Endothelial cell of umbilical vein (primary cell): ENCODE data around the gene SMCHD1. TPM values are rescaled to one million over a fixed set of nuclear protein-coding genes. Genes with fewer than 3 reads are reported as not detected.
"Not testable (repeated sequence)": the region's sequence is repeated elsewhere in the genome, so short reads cannot be mapped to it uniquely, and the experiment has no call there.

ENCODE experiments used
- BruUV-seq: library from RNA; stranded (reverse); fragments of 400-500 nt; replicated peaks from 2 replicates; lab custom pipeline; 2021; lab: Mats Ljungman, UMichigan
- CTCF ChIA-PET: fragments of 300-600, 350-600 bp; sonication (Branson Sonifier 250); formaldehyde crosslinking; loops from one replicate; lab custom pipeline; 2021; ENCODE audit warnings: antibody characterized with exemption, inconsistent platforms; lab: Charles Lee
- POLR2A ChIA-PET: fragments of 300-600, 350-600 bp; sonication (Branson Sonifier 250); formaldehyde crosslinking; loops from one replicate; lab custom pipeline; 2021; ENCODE audit warnings: antibody characterized with exemption, inconsistent platforms; lab: Charles Lee
- DNase-seq: peaks from one replicate; pipeline ENCODE4 v3.0.0-alpha.2; 2011; ENCODE audit warnings: low read depth, low spot score
- FAIRE-seq: peaks from 2 replicates; lab custom pipeline; 2011; peaks lifted over from hg19 to GRCh38; lab: Jason Lieb, UNC
- H2AFZ ChIP-seq: 2 replicates; pipeline ENCODE4 v1.6.0; 2012; ENCODE audit warnings: low read depth, low read length, control low read depth, inconsistent platforms
- H3K27ac ChIP-seq: 2 replicates; pipeline ENCODE4 v1.5.1; 2011; ENCODE audit warnings: low read depth, mild to moderate bottlenecking, control low read depth, low read length, moderate library complexity; ENCODE audit not compliant: insufficient read depth
- H3K27me3 ChIP-seq, 2 experiments: 2 replicates each; pipeline versions ENCODE4 v1.6.0 to v1.6.1; 2011; ENCODE audit warnings: low read length in 2 of 2, mixed read lengths in 1 of 2; ENCODE audit not compliant: control insufficient read depth in 2 of 2, insufficient read depth in 2 of 2
- H3K36me3 ChIP-seq, 2 experiments: 2 replicates in 1 of 2; 3 replicates in 1 of 2; pipeline ENCODE4 v1.5.1; 2011; ENCODE audit warnings: low read length in 2 of 2, mild to moderate bottlenecking in 1 of 2, moderate library complexity in 1 of 2; ENCODE audit not compliant: control insufficient read depth in 2 of 2, insufficient read depth in 2 of 2; ENCODE audit errors: extremely low read depth in 1 of 2
- H3K4me1 ChIP-seq: 3 replicates; pipeline ENCODE4 v1.5.1; 2011; ENCODE audit warnings: mild to moderate bottlenecking, low read length; ENCODE audit not compliant: control insufficient read depth, insufficient read depth; ENCODE audit errors: extremely low read depth
- H3K4me2 ChIP-seq: 2 replicates; pipeline ENCODE4 v1.6.1; 2011; ENCODE audit warnings: low read length, control low read depth, mixed read lengths; ENCODE audit not compliant: insufficient read depth
- H3K4me3 ChIP-seq, 3 experiments: fragments of 200-600 bp in 1 of 3; sonication (generic), shearing (Covaris generic) in 1 of 3; replicated peaks in 1 of 3; 2 replicates each; pipeline ENCODE4 v1.5.1; 2011 to 2016; ENCODE audit warnings: control low read depth in 3 of 3, low read length in 3 of 3, mild to moderate bottlenecking in 2 of 3, inconsistent platforms in 1 of 3, low read depth in 1 of 3, moderate library complexity in 1 of 3; ENCODE audit not compliant: insufficient read depth in 1 of 3
- H3K79me2 ChIP-seq: 2 replicates; pipeline ENCODE4 v1.6.0; 2012; ENCODE audit warnings: low read length, inconsistent platforms; ENCODE audit not compliant: control insufficient read depth, insufficient read depth
- H3K9ac ChIP-seq: replicated peaks from 2 replicates; pipeline ENCODE3; 2011; ENCODE audit warnings: low read length, control low read depth; ENCODE audit not compliant: insufficient read depth; ENCODE audit errors: extremely low read depth
- H3K9me1 ChIP-seq: replicated peaks from 3 replicates; pipeline ENCODE4 v1.6.0; 2011; ENCODE audit warnings: mild to moderate bottlenecking, low read length; ENCODE audit not compliant: control insufficient read depth, insufficient read depth; ENCODE audit errors: extremely low read depth
- H3K9me3 ChIP-seq: replicated peaks from 2 replicates; pipeline ENCODE4 v1.5.1; 2012; ENCODE audit warnings: low read length, inconsistent platforms; ENCODE audit not compliant: control insufficient read depth, insufficient read depth
- H4K20me1 ChIP-seq: replicated peaks from 2 replicates; pipeline ENCODE3; 2011; ENCODE audit warnings: mild to moderate bottlenecking, low read length; ENCODE audit not compliant: control insufficient read depth, insufficient read depth; ENCODE audit errors: extremely low read depth
- CTCF ChIP-seq, 2 donors: IDR thresholded peaks; 1 replicate in 1 of 2; 2 replicates in 1 of 2; pipeline ENCODE4 v1.5.1; 2011; ENCODE audit warnings: low read length in 2 of 2, mild to moderate bottlenecking in 2 of 2, moderate library complexity in 2 of 2, control low read depth in 1 of 2, inconsistent platforms in 1 of 2, low read depth in 1 of 2; ENCODE audit not compliant: insufficient read depth in 1 of 2; ENCODE audit errors: extremely low read depth in 1 of 2
- EZH2 ChIP-seq: IDR thresholded peaks from 2 replicates; pipeline ENCODE4 v1.6.1; 2012; ENCODE audit warnings: borderline replicate concordance, low read depth, mild to moderate bottlenecking, moderate library complexity, low read length, inconsistent platforms; ENCODE audit not compliant: severe bottlenecking
- FOS ChIP-seq: IDR thresholded peaks from 2 replicates; pipeline ENCODE4 v1.6.1; 2011; ENCODE audit warnings: mild to moderate bottlenecking, low read length, moderate library complexity, borderline replicate concordance; ENCODE audit not compliant: insufficient read depth
- GATA2 ChIP-seq: IDR thresholded peaks from 2 replicates; pipeline ENCODE4 v1.7.0; 2011; ENCODE audit warnings: low read depth, mild to moderate bottlenecking, moderate library complexity, mixed read lengths, low read length; ENCODE audit not compliant: insufficient read length, insufficient read depth
- JUN ChIP-seq: IDR thresholded peaks from 2 replicates; pipeline ENCODE4 v1.6.1; 2011; ENCODE audit warnings: borderline replicate concordance, low read depth; ENCODE audit not compliant: insufficient read length, insufficient read depth
- MAX ChIP-seq: IDR thresholded peaks from 2 replicates; pipeline ENCODE4 v1.6.1; 2011; ENCODE audit not compliant: insufficient read depth, insufficient read length
- MYC ChIP-seq: IDR thresholded peaks from one replicate; pipeline ENCODE4 v1.6.1; 2011; ENCODE audit warnings: mild to moderate bottlenecking, low read depth, low read length
- POLR2A ChIP-seq: IDR thresholded peaks from 2 replicates; pipeline ENCODE4 v1.6.1; 2012; ENCODE audit warnings: low read depth, mild to moderate bottlenecking, control low read depth, low read length
- POLR2AphosphoS5 ChIP-seq: IDR thresholded peaks from 2 replicates; pipeline ENCODE4 v1.6.1; 2012; ENCODE audit warnings: low read depth, mild to moderate bottlenecking, control low read depth, low read length, moderate library complexity; ENCODE audit not compliant: insufficient read depth
- dilution Hi-C: fragments of 300-500 bp; cut with MboI; formaldehyde crosslinking; loops from one replicate; pipeline ENCODE4 v1.15.0; 2019; ENCODE audit warnings: low sequenced_read_pairs; ENCODE audit not compliant: extremely low pct_ligation_motif_present
- intact Hi-C: fragments of 100-400 bp; cut with micrococcal nuclease; formaldehyde crosslinking; loops from one replicate; pipeline ENCODE4 v1.10.0; 2022
- polyA plus RNA-seq, 4 experiments: library from polyadenylated mRNA; depleted of rRNA in 3 of 4; stranded (reverse) in 3 of 4; unstranded in 1 of 4; fragments of >200 nt; gene quantifications; 2 replicates each; pipeline versions ENCODE4 v1.2.1 to v1.2.3, GENCODE V29; 2011 to 2012; ENCODE audit warnings: missing spikeins in 1 of 4
- total RNA-seq: library from RNA; stranded (reverse); gene quantifications from 2 replicates; pipeline ENCODE4 v1.2.3, GENCODE V29; 2021

The SMCHD1 gene
- total and polyA plus RNA-seq, 2 donors (not counting 3 experiments of a cell fraction or from before 2014, with no cell fraction given) = 7.4 to 39.9 TPM

DNA sequence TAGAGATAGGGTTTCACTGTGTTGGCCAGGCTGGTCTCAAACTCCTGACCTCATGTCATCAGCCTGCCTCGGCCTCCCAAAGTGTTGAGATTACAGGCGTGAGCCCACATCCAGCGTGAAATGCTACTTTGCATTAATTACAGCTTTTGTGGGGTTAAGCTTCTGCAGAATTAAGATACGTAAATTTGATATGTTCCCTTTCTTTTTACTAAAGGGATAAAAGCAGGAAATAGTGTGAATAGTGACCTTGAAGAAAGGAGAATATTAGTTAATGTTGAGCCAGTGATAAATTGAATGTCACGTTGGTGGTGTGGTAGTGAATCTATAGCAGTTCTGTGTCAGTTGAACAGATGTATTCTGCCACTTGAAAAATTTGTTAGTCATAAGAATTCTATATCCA is 16.9 kb downstream of the SMCHD1 start:
- TF ChIP-seq EZH2 = no peak
- TF ChIP-seq POLR2A = no peak
- TF ChIP-seq POLR2AphosphoS5 = no peak
- no peak for TF ChIP-seq GATA2

GRCh38 chr18:2672872-2673271 is 17.3 kb downstream of the SMCHD1 start:
- H3K27ac ChIP-seq = no peak overlapping the region
- POLR2A ChIA-PET = no interaction called here
- FAIRE-seq (no peak), DNase-seq (no peak)
- H3K36me3 ChIP-seq = peaks cover 8 to 25% of the 10 kb centered on the region in 2 experiments
- H3K79me2 ChIP-seq = peaks cover 23% of the 10 kb centered on the region
- no peak for TF ChIP-seq CTCF (IDR thresholded peaks at IDR 0.05; ENCODE audit: extremely low read depth in 1 of 2, insufficient read depth in 1 of 2, low read depth in 1 of 2, low read length in 2 of 2)
- no peak for TF ChIP-seq POLR2AphosphoS5
- no peak for TF ChIP-seq GATA2
- no peak for TF ChIP-seq FOS
- no peak for TF ChIP-seq JUN
- no peak for TF ChIP-seq MAX
- no peak for TF ChIP-seq MYC
- TF ChIP-seq POLR2A = no peak
- no peak for TF ChIP-seq EZH2
- no peaks in the 10 kb centered on the region for H3K27me3 ChIP-seq
- H3K4me3 ChIP-seq = no peak overlapping the region
- no TSS peak for BruUV-seq
- CTCF ChIA-PET = no interaction called here
- no peak overlapping the region for H3K4me2 ChIP-seq
- H3K4me1 ChIP-seq = no peaks in the 10 kb centered on the region
- H3K9ac ChIP-seq = no peak overlapping the region
- H2AFZ ChIP-seq = no peak overlapping the region
- no peaks in the 10 kb centered on the region for H3K9me3 ChIP-seq
- intact Hi-C loops = no loop called here
- no peaks in the 10 kb centered on the region for H3K9me1 ChIP-seq
- H4K20me1 ChIP-seq = no peaks in the 10 kb centered on the region
- dilution Hi-C loops = no loop called here

More for the DNA sequence above, 16.9 kb downstream of the SMCHD1 start:
- Histone ChIP-seq H3K27me3 (no peaks in the 10 kb centered on the region), H3K4me2 (no peak overlapping the region), H3K79me2 (peaks cover 20% of the 10 kb centered on the region), H3K36me3 (peaks cover 8 to 25% of the 10 kb centered on the region in 2 experiments), H3K27ac (no peak overlapping the region), H3K9me1 (no peaks in the 10 kb centered on the region), H2AFZ (no peak overlapping the region), H3K4me1 (no peaks in the 10 kb centered on the region), H3K9ac (no peak overlapping the region), H4K20me1 (no peaks in the 10 kb centered on the region), H3K4me3 (no peak overlapping the region), H3K9me3 (no peaks in the 10 kb centered on the region)
- DNase-seq (no peak), FAIRE-seq (no peak)
- POLR2A ChIA-PET = no interaction called here
- no TSS peak for BruUV-seq
- intact Hi-C loops (no loop called here), dilution Hi-C loops (no loop called here)
- CTCF ChIA-PET = no interaction called here

DNA sequence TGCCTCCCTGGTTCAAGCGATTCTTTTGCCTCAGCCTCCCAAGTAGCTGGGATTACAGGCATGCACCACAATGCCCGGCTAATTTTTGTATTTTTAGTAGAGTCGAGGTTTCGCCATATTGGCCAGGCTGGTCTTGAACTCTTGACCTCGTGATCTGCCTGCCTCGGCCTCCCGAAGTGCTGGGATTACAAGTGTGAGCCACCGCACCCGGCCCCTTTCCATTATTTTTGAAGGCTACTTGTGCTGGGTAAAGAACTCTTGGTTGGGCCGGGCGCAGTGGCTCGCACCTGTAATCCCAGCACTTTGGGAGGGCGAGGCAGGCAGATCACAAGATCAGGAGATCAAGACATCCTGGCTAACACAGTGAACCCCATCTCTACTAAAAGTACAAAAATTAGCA is 23.4 kb downstream of the SMCHD1 start:
- intact Hi-C loops, CTCF ChIA-PET, DNase-seq: not testable (repeated sequence)

More for the DNA sequence above, 23.4 kb downstream of the SMCHD1 start:
- H4K20me1 ChIP-seq, H2AFZ ChIP-seq, H3K36me3 ChIP-seq, FAIRE-seq, H3K27me3 ChIP-seq, H3K9me3 ChIP-seq, H3K9ac ChIP-seq, BruUV-seq, H3K4me1 ChIP-seq, dilution Hi-C loops, POLR2A ChIA-PET, H3K4me3 ChIP-seq, H3K4me2 ChIP-seq, H3K9me1 ChIP-seq, H3K27ac ChIP-seq: not testable (repeated sequence)
- peaks cover 39% of the 10 kb centered on the region for H3K79me2 ChIP-seq
